TTC549 (cell line): ENCODE results near the gene CSF2RB.

Experiments used
- FAIRE-seq: peaks from 2 replicates; lab custom pipeline; 2012; peaks lifted over from hg19 to GRCh38; lab: Jason Lieb, UNC

CSF2RB gene

DNA sequence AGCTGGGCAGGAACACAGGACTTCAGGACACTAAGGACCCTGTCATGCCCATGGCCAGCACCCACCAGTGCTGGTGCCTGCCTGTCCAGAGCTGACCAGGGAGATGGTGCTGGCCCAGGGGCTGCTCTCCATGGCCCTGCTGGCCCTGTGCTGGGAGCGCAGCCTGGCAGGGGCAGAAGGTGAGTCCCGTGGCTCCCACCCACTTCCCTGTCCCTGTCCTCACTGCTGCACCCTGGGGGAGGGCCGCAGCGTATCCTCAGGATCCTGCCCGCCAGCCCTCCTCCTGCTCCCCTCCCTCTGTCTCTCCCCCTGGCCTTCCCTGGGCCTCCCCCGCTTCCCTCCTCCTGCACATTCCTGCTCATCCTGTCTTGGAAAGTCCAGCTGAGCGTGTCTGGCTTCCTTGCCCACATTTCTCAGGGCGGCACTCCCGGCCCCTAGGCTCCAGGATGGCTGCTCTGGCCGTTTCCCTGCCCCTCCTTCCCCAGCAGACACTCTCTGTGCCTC is 8.7 kb downstream of the CSF2RB start:
- no peak for FAIRE-seq

DNA sequence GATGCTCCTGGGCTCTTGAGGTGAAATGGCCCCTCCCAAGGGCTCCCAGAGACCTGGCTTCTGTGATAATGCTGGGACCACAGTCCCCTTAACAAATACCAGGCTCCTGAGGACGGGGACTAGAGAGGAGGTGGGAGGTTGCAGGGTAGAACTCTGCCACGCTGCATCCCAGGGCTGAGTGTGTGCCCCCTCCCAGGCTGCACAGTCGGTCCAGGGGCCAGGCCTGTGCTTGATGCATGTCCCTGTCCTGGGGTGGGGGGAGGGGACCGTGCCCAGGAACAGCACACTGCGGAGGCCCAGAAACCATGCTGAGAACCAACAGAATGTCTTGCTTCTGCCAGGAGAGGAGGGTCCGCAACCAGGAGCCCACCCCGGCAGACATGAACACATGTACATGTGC is 9.3 kb downstream of the CSF2RB start:
- no peak for FAIRE-seq

DNA sequence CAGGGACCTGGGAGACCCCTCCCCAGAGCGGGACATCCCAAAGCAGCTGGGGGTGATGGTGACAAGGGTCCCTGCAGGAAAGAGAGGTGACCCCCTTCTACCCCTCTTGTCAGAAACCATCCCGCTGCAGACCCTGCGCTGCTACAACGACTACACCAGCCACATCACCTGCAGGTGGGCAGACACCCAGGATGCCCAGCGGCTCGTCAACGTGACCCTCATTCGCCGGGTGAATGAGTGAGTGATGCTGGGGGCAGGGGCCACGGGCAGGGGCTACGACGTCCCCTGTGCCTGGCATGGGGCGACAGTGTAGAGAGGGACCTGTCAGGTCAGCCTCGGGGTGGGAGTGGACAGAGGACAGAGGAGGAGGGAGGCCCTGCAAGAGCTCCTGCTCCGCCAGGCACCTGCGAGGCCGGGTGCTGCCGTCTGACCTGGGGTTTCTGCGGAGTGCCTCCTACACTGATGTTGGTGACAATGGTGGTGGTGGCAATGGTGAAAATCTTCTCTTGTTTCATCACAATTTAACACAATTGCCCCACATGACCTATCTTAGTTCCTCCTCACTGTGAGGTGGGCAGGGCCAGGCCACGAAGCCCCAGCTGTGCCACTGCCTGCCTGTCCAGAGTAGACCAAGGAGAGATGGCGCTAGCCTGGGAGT is 9.8 kb downstream of the CSF2RB start:
- no peak for FAIRE-seq

DNA sequence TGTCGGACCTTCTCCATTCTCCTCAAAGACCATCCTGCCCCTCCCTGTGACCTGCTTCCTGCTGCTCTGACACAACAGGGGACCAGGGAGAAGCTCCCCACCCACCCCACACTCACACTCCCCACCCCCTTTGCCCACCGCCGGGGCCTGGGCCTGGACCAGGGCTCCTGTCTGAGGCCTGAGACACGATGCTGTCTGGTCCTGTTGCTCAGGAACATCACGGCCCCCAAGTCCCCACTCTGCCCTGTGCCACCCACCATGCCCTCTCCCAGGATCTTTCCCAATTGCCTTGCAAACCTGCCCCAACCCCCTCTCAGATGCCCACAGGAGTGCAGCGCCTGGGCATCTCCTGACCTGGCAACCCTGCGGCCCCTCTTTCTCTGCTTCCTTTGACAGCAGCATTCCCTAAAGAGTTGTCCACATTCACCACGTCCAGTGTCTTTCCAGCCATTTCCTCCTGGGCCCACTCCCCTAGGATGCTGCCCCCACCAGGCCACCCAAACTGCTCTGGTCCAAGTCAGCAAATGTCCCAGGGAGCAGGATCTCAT is 10.8 kb downstream of the CSF2RB start:
- FAIRE-seq: no peak

- FAIRE-seq: no peak
Measured at GRCh38 chr22:36925388-36926290, 12.2 kb downstream of the CSF2RB start.

DNA sequence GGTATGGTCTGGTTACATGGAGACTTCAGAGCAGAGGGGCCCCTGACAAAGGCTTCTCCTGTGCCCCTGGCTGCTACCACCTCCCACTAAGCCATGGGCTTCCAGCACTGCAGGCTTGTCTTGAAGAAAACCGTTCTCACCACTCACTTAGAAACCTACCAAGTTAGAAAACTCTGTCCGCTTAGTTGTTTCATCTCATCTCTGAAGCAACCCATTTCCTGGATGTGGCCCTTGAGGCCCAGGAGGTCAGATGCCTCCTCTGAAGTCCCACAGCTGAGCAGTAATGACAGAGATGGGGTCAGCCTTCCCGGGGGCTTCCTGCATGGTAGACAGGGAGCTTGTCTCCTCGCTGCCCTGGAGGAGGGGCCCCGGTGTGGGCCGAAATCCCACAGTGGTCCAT is 12.9 kb downstream of the CSF2RB start:
- FAIRE-seq: no peak

DNA sequence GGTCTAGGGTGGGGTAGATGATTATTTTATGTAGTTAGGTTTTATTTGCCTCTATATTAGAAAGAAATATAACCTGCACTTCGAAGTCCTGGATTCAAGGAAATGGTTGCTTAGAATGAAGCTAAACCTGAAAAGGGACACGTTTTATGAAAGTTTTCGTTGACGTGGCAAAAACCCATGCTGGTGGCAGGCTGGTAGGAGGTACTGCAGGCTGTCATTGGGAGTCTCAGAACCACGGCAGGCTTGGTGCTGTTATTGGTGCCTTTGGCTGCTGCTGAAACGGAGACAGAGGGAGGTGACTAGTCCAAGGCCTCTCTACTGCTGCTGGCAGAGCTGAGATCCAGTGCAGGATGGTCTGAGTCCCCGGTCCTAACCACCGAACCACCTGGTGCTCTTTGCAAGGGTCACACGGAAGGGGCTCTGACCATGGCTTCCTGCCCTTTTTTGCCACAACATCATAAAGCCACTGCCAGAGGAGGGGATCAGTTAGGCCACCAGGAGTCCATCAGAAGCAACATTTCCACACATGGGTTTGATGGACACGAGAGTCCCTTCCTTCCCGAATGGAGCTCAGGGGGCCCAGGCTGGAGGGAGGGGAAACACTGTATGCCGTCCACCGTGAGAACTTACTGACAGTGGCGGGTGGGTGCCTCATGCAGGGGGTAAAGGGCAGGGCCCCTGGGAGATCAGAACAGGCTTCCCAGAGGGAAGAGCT is 13.4 kb downstream of the CSF2RB start:
- no peak for FAIRE-seq

DNA sequence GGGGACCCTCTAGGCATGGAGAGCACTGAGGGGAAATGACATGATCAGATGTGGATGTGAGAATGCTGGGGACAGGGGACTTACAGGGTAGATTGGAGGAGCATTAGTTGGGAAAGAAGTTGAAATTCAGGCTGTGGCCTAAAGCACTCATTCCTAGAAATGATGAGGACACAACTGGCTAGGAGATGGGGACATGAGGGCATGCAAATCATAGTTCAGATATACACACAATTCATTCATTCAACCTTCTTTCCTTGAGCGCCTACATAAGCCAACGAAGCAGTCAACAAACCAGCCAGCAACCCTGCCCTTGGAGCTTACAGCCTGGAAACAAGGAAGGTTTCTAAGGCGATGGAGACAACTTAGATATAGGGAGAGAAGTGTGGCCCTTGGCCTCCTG is 14.2 kb downstream of the CSF2RB start:
- FAIRE-seq: no peak

DNA sequence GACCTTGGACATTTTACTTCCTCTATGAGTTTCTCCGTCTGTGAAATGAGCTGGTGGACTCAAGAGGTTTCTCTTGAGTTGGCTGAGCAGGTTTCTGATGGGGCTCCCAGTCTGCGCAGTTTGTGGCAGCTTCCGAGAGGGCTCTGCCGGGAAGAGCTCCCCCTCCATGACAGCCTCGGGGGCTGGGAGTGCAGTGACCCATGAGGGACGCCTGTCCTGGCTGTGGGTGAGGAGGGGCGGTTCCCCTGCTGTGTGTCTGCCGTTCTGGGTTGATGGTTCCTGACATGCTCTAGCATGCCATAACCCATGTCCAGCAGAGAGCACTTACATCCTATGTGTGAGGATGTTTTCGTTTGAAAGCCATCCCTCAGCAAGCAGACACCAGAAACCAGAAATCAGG is 14.8 kb downstream of the CSF2RB start:
- no peak for FAIRE-seq

- no peak for FAIRE-seq
Measured at GRCh38 chr22:36928786-36929535, 15.5 kb downstream of the CSF2RB start.

GRCh38 chr22:36929621-36930020 is 16.2 kb downstream of the CSF2RB start:
- no peak for FAIRE-seq

GRCh38 chr22:36930041-36930935 is 16.9 kb downstream of the CSF2RB start:
- FAIRE-seq: no peak

GRCh38 chr22:36931446-36931845 is 18.0 kb downstream of the CSF2RB start:
- no peak for FAIRE-seq

GRCh38 chr22:36933629-36934417 is 20.4 kb downstream of the CSF2RB start:
- FAIRE-seq: no peak

DNA sequence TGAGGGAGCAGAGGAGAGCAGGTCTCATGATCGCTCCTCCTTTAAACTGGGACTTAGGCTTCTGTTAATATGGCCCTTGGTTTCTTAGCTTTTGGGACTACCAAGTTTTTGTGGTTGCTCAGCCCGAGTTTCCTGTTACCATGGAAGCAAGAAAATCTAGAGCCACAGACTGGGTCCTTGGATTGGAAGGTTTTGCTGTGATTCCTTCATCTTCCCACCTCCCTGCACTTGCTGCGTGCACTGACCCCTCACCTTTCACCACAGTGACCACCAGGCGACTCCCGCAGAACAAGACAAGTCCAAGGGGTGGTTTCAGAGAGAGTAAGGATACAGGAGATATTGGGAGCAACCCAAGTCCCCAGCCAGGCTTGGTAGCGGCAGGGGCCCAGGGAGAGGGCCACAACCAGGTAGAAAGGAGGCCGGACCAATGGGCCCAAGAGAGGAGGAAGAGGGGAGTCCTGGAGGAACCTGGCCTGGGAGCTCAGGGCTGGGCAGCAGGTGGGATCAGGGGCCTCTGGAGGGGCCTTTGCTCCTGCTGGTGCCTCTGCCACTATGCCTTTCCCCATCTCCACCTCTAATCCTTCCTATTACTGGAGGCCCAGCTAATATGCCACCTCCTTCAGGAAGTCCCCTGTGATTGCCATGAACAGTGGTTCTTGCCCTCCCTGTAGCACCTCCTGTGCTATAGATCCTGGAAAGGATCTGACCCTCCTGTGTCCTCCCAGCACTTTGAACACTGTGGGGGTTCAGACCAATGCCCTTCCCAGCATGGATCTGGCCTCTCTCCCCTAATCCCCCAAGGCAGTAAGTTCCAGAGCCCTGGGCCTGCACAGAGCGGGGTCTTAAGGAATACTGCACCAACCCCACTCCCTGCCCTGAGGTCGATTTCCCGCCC is 21.2 kb downstream of the CSF2RB start:
- no peak for FAIRE-seq

GRCh38 chr22:36935313-36935610 is 21.8 kb downstream of the CSF2RB start:
- no peak for FAIRE-seq

GRCh38 chr22:36935694-36936093 is 22.3 kb downstream of the CSF2RB start:
- no peak for FAIRE-seq

DNA sequence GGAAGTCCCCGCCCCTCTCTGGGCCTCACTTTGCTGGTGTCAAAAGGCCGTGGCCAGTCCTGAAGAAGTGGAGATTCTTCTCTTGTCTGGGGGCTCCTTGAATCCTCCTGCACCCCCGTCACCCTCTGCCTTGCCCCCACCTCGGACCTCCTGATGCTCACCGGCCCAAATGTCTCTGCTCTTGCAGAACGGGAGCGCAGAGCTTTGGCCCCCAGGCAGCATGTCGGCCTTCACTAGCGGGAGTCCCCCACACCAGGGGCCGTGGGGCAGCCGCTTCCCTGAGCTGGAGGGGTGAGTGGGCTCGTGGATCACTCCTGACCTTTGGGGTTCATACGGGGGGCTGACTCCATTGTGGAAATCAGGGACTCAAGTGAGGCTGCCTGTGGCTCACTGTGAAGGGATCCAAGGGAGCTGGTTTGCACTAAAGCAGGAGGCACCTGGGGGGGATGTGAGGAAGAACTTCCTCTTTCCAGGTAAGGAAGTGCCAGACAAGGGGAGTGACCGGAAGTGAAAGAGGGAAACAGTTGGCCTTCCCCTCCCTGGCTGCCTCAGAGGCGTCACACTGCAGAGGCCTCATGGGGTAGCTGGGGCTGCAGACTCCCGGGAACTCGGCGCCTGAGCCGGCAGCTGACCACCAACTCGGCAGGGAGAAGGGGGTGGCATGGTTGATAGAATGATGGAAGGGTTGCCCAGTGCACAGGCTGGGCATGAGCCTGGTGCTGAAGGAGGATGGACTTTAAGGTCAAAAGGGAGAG is 23.1 kb downstream of the CSF2RB start:
- no peak for FAIRE-seq
